Liver (tissue), 9 donors: ENCODE measurements around the gene CERT1. TPM values are rescaled to one million over a fixed set of nuclear protein-coding genes. Genes with fewer than 3 reads are reported as not detected.

Source experiments
- DNase-seq: peaks from one replicate; pipeline ENCODE4 v3.0.0-alpha.2; 2017; ENCODE audit warnings: low spot score
- H3K27ac ChIP-seq, 2 donors: one replicate each; pipeline ENCODE4 v1.7.0; 2013; ENCODE audit warnings: inconsistent platforms in 2 of 2, low read length in 2 of 2, control low read depth in 1 of 2, low read depth in 1 of 2, mild to moderate bottlenecking in 1 of 2
- H3K27me3 ChIP-seq, 4 donors: one replicate each; pipeline versions ENCODE4 v1.6.1 to v1.7.0; 2013; ENCODE audit warnings: low read length in 3 of 4, inconsistent platforms in 1 of 4, mild to moderate bottlenecking in 1 of 4, moderate library complexity in 1 of 4; ENCODE audit not compliant: control insufficient read depth in 4 of 4, insufficient read depth in 4 of 4
- H3K36me3 ChIP-seq, 4 donors: one replicate each; pipeline versions ENCODE4 v1.6.1 to v1.7.0; 2013; ENCODE audit warnings: low read length in 3 of 4, mild to moderate bottlenecking in 3 of 4, low read depth in 1 of 4, moderate library complexity in 1 of 4; ENCODE audit not compliant: control insufficient read depth in 4 of 4, insufficient read depth in 3 of 4
- H3K4me1 ChIP-seq, 4 donors: one replicate each; pipeline versions ENCODE4 v1.6.1 to v1.7.0; 2013; ENCODE audit warnings: low read length in 3 of 4, mild to moderate bottlenecking in 3 of 4, moderate library complexity in 1 of 4; ENCODE audit not compliant: control insufficient read depth in 4 of 4, insufficient read depth in 4 of 4
- H3K4me3 ChIP-seq, 3 donors: one replicate each; pipeline versions ENCODE4 v1.6.1 to v1.7.0; 2013; ENCODE audit warnings: low read length in 3 of 3, control low read depth in 1 of 3, low read depth in 1 of 3, mild to moderate bottlenecking in 1 of 3
- H3K9ac ChIP-seq, 2 donors: one replicate each; pipeline ENCODE4 v1.7.0; 2013; ENCODE audit warnings: low read length in 2 of 2, mild to moderate bottlenecking in 2 of 2, moderate library complexity in 2 of 2, control low read depth in 1 of 2, low read depth in 1 of 2
- H3K9me3 ChIP-seq, 4 donors: one replicate each; pipeline versions ENCODE4 v1.6.1 to v1.7.0; 2013; ENCODE audit warnings: low read length in 3 of 4; ENCODE audit not compliant: control insufficient read depth in 4 of 4
- EGR1 ChIP-seq, 2 donors: IDR thresholded peaks; 2 replicates each; pipeline ENCODE4 v1.6.1; 2016 to 2018; ENCODE audit warnings: antibody characterized with exemption in 2 of 2, low read depth in 2 of 2
- FOXA1 ChIP-seq: IDR thresholded peaks from 2 replicates; pipeline ENCODE4 v1.6.1; 2016; ENCODE audit warnings: antibody characterized with exemption
- FOXA2 ChIP-seq: IDR thresholded peaks from 2 replicates; pipeline ENCODE4 v1.6.1; 2016; ENCODE audit warnings: antibody characterized with exemption
- GABPA ChIP-seq, 2 donors: IDR thresholded peaks in 1 of 2; conservative IDR thresholded peaks in 1 of 2; 2 replicates each; pipeline ENCODE4 v1.6.1; 2016; ENCODE audit warnings: antibody characterized with exemption in 2 of 2, mild to moderate bottlenecking in 1 of 2, moderate library complexity in 1 of 2
- HNF4A ChIP-seq, 2 donors: conservative IDR thresholded peaks; 2 replicates each; pipeline ENCODE4 v1.6.1; 2016; ENCODE audit warnings: antibody characterized with exemption in 2 of 2, mild to moderate bottlenecking in 2 of 2
- HNF4G ChIP-seq: IDR thresholded peaks from 2 replicates; pipeline ENCODE4 v1.6.1; 2016; ENCODE audit warnings: antibody characterized with exemption
- JUND ChIP-seq, 2 donors: IDR thresholded peaks; 2 replicates each; pipeline ENCODE4 v1.6.1; 2016; ENCODE audit warnings: antibody characterized with exemption in 2 of 2
- NR2F2 ChIP-seq: IDR thresholded peaks from 2 replicates; pipeline ENCODE4 v1.6.1; 2016; ENCODE audit warnings: antibody characterized with exemption
- SP1 ChIP-seq: IDR thresholded peaks from 2 replicates; pipeline ENCODE4 v1.6.1; 2018; ENCODE audit warnings: antibody characterized with exemption, mild to moderate bottlenecking
- YY1 ChIP-seq: IDR thresholded peaks from 2 replicates; pipeline ENCODE4 v1.6.1; 2016; ENCODE audit warnings: antibody characterized with exemption, mild to moderate bottlenecking
- WGBS: extraction: QIAGEN DNeasy Blood & Tissue Kit; methylation state at CpG from one replicate; pipeline ENCODE4 v1.1.7; 2013; 5-methylcytosine and 5-hydroxymethylcytosine counted together
- polyA plus RNA-seq, 2 donors: library from polyadenylated mRNA; stranded (reverse) in 1 of 2; unstranded in 1 of 2; fragments of 200-250 nt in 1 of 2; fragments of >200 nt in 1 of 2; fragmentation: Nextera tagmentation in 1 of 2; extraction: Ambion mirVana in 1 of 2; gene quantifications; one replicate each; pipeline versions ENCODE4 v1.2.1 to v1.2.3, GENCODE V29; 2013 to 2015
- total RNA-seq, 2 donors: library from RNA; depleted of rRNA; stranded (reverse); fragments of >200 nt; gene quantifications; one replicate each; pipeline ENCODE4 v1.2.3, GENCODE V29; 2014
- TF ChIP-seq, protein P1 (sequence below): fragments of 150-350 bp; IDR thresholded peaks from 2 replicates; pipeline ENCODE4 v1.5.1; 2017; ENCODE audit warnings: improper control_type of control experiment, low read depth, low read length; ENCODE audit not compliant: missing input control
- TF ChIP-seq, protein P2 (sequence below): IDR thresholded peaks from 2 replicates; pipeline ENCODE4 v1.6.1; 2016; ENCODE audit warnings: antibody characterized with exemption
- TF ChIP-seq, protein P3 (sequence below): IDR thresholded peaks from 2 replicates; pipeline ENCODE4 v1.6.1; 2016; ENCODE audit warnings: antibody characterized with exemption
- TF ChIP-seq, protein P4 (sequence below): IDR thresholded peaks from 2 replicates; pipeline ENCODE4 v1.6.1; 2016; ENCODE audit warnings: antibody characterized with exemption, mild to moderate bottlenecking
- TF ChIP-seq, protein P5 (sequence below): IDR thresholded peaks from 2 replicates; pipeline ENCODE4 v1.6.1; 2016; ENCODE audit warnings: antibody characterized with exemption
- donor health status: healthy.
- donor health status: healthy.
- donor health status: healthy.
- donor health status: healthy.
- donor health status: healthy.

CERT1 gene
- total and polyA plus RNA-seq, 4 donors: 11.4 to 25.1 (median 16.8) TPM

DNA sequence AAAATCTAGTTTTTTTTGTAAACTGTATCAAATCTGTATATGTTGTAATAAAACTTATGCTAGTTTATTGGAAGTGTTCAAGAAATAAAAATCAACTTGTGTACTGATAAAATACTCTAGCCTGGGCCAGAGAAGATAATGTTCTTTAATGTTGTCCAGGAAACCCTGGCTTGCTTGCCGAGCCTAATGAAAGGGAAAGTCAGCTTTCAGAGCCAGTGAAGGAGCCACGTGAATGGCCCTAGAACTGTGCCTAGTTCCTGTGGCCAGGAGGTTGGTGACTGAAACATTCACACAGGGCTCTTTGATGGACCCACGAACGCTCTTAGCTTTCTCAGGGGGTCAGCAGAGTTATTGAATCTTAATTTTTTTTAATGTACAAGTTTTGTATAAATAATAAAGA, 150.1 kb downstream of the CERT1 start:
- peaks cover 3 to 52% (median 31%) of the 10 kb centered on the region in 4 donors for H3K36me3 ChIP-seq
- 67% methylated on average over 4 of the region's 4 CpGs for WGBS
- no peaks in the 10 kb centered on the region for H3K9me3 ChIP-seq
- H3K27me3 ChIP-seq: no peaks in the 10 kb centered on the region
- TF ChIP-seq, protein P1, sequence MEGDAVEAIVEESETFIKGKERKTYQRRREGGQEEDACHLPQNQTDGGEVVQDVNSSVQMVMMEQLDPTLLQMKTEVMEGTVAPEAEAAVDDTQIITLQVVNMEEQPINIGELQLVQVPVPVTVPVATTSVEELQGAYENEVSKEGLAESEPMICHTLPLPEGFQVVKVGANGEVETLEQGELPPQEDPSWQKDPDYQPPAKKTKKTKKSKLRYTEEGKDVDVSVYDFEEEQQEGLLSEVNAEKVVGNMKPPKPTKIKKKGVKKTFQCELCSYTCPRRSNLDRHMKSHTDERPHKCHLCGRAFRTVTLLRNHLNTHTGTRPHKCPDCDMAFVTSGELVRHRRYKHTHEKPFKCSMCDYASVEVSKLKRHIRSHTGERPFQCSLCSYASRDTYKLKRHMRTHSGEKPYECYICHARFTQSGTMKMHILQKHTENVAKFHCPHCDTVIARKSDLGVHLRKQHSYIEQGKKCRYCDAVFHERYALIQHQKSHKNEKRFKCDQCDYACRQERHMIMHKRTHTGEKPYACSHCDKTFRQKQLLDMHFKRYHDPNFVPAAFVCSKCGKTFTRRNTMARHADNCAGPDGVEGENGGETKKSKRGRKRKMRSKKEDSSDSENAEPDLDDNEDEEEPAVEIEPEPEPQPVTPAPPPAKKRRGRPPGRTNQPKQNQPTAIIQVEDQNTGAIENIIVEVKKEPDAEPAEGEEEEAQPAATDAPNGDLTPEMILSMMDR: no peak
- TF ChIP-seq JUND (IDR thresholded peaks at IDR 0.05): no peak
- peaks cover 0 to 27% (median 21%) of the 10 kb centered on the region in 4 donors for H3K4me1 ChIP-seq
- no peak overlapping the region for H3K9ac ChIP-seq
- DNase-seq: no peak
- no peak overlapping the region for H3K27ac ChIP-seq
- no peak overlapping the region for H3K4me3 ChIP-seq

DNA sequence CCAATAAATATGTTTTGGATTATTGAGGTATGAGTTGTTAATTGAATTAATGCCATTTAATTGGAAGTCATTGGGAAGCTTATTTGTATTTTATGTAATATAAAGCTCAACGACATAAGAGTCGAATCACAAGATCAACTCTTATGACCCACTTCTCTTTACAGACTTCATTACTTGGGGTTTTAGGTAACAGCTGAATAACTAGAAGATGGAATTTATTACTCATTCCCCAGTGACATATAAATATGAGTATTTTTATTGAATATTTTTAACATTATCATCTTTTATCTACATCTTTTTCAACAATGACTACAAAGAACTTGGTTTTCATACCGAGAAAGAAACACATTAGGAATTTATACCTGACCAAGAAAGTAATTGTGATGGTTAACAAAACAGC, 153.3 kb downstream of the CERT1 start:
- WGBS: 98% methylated on average over 3 of the region's 3 CpGs
- H3K27ac ChIP-seq: no peak overlapping the region
- TF ChIP-seq, protein P2, sequence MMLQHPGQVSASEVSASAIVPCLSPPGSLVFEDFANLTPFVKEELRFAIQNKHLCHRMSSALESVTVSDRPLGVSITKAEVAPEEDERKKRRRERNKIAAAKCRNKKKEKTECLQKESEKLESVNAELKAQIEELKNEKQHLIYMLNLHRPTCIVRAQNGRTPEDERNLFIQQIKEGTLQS: no peak
- TF ChIP-seq EGR1 (IDR thresholded peaks at IDR 0.05; ENCODE audit: low read depth in 2 of 2) (no peak), HNF4A (conservative IDR thresholded peaks at IDR 0.05) (no peak), GABPA (IDR thresholded peaks at IDR 0.05 in 1 of 2, conservative IDR thresholded peaks at IDR 0.05 in 1 of 2) (no peak), JUND (IDR thresholded peaks at IDR 0.05) (no peak), HNF4G (no peak), NR2F2 (no peak), FOXA1 (no peak), YY1 (no peak), SP1 (no peak), FOXA2 (no peak)
- TF ChIP-seq, protein P3, sequence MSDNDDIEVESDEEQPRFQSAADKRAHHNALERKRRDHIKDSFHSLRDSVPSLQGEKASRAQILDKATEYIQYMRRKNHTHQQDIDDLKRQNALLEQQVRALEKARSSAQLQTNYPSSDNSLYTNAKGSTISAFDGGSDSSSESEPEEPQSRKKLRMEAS: no peak
- TF ChIP-seq, protein P4, sequence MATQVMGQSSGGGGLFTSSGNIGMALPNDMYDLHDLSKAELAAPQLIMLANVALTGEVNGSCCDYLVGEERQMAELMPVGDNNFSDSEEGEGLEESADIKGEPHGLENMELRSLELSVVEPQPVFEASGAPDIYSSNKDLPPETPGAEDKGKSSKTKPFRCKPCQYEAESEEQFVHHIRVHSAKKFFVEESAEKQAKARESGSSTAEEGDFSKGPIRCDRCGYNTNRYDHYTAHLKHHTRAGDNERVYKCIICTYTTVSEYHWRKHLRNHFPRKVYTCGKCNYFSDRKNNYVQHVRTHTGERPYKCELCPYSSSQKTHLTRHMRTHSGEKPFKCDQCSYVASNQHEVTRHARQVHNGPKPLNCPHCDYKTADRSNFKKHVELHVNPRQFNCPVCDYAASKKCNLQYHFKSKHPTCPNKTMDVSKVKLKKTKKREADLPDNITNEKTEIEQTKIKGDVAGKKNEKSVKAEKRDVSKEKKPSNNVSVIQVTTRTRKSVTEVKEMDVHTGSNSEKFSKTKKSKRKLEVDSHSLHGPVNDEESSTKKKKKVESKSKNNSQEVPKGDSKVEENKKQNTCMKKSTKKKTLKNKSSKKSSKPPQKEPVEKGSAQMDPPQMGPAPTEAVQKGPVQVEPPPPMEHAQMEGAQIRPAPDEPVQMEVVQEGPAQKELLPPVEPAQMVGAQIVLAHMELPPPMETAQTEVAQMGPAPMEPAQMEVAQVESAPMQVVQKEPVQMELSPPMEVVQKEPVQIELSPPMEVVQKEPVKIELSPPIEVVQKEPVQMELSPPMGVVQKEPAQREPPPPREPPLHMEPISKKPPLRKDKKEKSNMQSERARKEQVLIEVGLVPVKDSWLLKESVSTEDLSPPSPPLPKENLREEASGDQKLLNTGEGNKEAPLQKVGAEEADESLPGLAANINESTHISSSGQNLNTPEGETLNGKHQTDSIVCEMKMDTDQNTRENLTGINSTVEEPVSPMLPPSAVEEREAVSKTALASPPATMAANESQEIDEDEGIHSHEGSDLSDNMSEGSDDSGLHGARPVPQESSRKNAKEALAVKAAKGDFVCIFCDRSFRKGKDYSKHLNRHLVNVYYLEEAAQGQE: no peak
- TF ChIP-seq, protein P5, sequence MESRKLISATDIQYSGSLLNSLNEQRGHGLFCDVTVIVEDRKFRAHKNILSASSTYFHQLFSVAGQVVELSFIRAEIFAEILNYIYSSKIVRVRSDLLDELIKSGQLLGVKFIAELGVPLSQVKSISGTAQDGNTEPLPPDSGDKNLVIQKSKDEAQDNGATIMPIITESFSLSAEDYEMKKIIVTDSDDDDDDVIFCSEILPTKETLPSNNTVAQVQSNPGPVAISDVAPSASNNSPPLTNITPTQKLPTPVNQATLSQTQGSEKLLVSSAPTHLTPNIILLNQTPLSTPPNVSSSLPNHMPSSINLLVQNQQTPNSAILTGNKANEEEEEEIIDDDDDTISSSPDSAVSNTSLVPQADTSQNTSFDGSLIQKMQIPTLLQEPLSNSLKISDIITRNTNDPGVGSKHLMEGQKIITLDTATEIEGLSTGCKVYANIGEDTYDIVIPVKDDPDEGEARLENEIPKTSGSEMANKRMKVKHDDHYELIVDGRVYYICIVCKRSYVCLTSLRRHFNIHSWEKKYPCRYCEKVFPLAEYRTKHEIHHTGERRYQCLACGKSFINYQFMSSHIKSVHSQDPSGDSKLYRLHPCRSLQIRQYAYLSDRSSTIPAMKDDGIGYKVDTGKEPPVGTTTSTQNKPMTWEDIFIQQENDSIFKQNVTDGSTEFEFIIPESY: no peak
- DNase-seq: no peak
- peaks cover 0 to 17% (median 12%) of the 10 kb centered on the region in 4 donors for H3K4me1 ChIP-seq
- no peak overlapping the region for H3K9ac ChIP-seq
- H3K9me3 ChIP-seq: no peaks in the 10 kb centered on the region
- H3K4me3 ChIP-seq: no peak overlapping the region
- H3K27me3 ChIP-seq: no peaks in the 10 kb centered on the region
- peaks cover 10 to 78% (median 52%) of the 10 kb centered on the region in 4 donors for H3K36me3 ChIP-seq
